ENCODE data around the gene ST6GAL1. TPM values are rescaled to one million over a fixed set of nuclear protein-coding genes. Genes with fewer than 3 reads are reported as not detected.
"Not testable (repeated sequence)": the region's sequence is repeated elsewhere in the genome, so short reads cannot be mapped to it uniquely, and the experiment has no call there.

Gene ST6GAL1
- total and polyA plus RNA-seq, 2 of the 8 experiments (the other 6 are each of a cell fraction or from before 2014, with no cell fraction given) = 62.8 to 80.9 TPM

GRCh38 chr3:186992096-186992495, 61.8 kb downstream of the ST6GAL1 start:
- H2BK20ac ChIP-seq (ENCODE audit: low read length); H3K23me2 ChIP-seq (ENCODE audit: low read depth, low read length); H3K9me3 ChIP-seq (ENCODE audit: insufficient read depth in 2 of 2, low read depth in 1 of 2, low read length in 1 of 2); H2BK12ac ChIP-seq (ENCODE audit: low read depth, low read length); H4K20me1 ChIP-seq (replicated peaks in 1 of 2; ENCODE audit: control insufficient read depth in 1 of 2, insufficient read depth in 2 of 2, low read length in 2 of 2); H3K4me3 ChIP-seq (ENCODE audit: extremely low read depth in 1 of 4, insufficient read depth in 2 of 4, low read depth in 3 of 4, low read length in 4 of 4); H2AK5ac ChIP-seq (ENCODE audit: low read depth, low read length); H3K18ac ChIP-seq (ENCODE audit: extremely low read depth, low read length); DNase-seq (ENCODE audit: low read depth in 1 of 2, low spot score in 2 of 2); H2BK5ac ChIP-seq (ENCODE audit: low read depth, low read length); H3K14ac ChIP-seq (ENCODE audit: insufficient read length); H4K8ac ChIP-seq (ENCODE audit: extremely low read depth, insufficient read depth, low read length); H2AFZ ChIP-seq (ENCODE audit: low read length); FAIRE-seq; H3K4me2 ChIP-seq (ENCODE audit: insufficient read depth in 1 of 2, low read depth in 2 of 2, low read length in 2 of 2); H4K91ac ChIP-seq (replicated peaks; ENCODE audit: insufficient read length, low read length); H4K5ac ChIP-seq (ENCODE audit: insufficient read length, low read depth, low read length); H3K9ac ChIP-seq (replicated peaks in 1 of 4; ENCODE audit: extremely low read depth in 1 of 4, low read depth in 3 of 4, low read length in 3 of 4); H3K56ac ChIP-seq (replicated peaks; ENCODE audit: insufficient read length, low read depth, low read length); H3K27ac ChIP-seq (ENCODE audit: low read depth, low read length); H2BK120ac ChIP-seq (replicated peaks; ENCODE audit: low read depth, low read length); H3K23ac ChIP-seq (ENCODE audit: insufficient read length); H3K4me1 ChIP-seq (replicated peaks in 1 of 4; ENCODE audit: control insufficient read depth in 3 of 4, insufficient read depth in 4 of 4, low read length in 3 of 4); H3K27me3 ChIP-seq (replicated peaks in 1 of 4; ENCODE audit: control insufficient read depth in 3 of 4, extremely low read depth in 1 of 4, insufficient read depth in 3 of 4, low read length in 3 of 4); H2BK15ac ChIP-seq (ENCODE audit: low read length); H3K4ac ChIP-seq (replicated peaks; ENCODE audit: insufficient read length, low read depth, low read length): not testable (repeated sequence)
- H3K79me2 ChIP-seq (ENCODE audit: control insufficient read depth in 1 of 2, insufficient read depth in 2 of 2, low read length in 2 of 2) = peaks cover 0 to 31% of the 10 kb centered on the region in 2 experiments; a peak in 2 of 4 replicates
- H3K79me1 ChIP-seq (ENCODE audit: low read depth, low read length) = peaks cover 15% of the 10 kb centered on the region
- peaks cover 0 to 22% (median 12%) of the 10 kb centered on the region in 4 experiments; a peak in 7 of 8 replicates for H3K36me3 ChIP-seq (ENCODE audit: control insufficient read depth in 2 of 4, insufficient read depth in 4 of 4, low read length in 3 of 4)
- ChIA-PET POLR2A (ENCODE audit: partially characterized antibody) (interaction anchor here (0.9 kb wide), 1 partner anchor 24 kb away, joined by 3 read pairs; no protein-coding TSS in a partner anchor), CTCF (ENCODE audit: partially characterized antibody) (interaction anchor here (1.1 to 2.0 kb wide), 3 partner anchors 10 to 136 kb away, joined by 3 to 5 read pairs (median 3); no protein-coding TSS in a partner anchor)
- 100% methylated on average over 1 of the region's 1 CpG; no CpG with 5 or more reads in 1 of the 2 experiments for WGBS, 2 experiments (ENCODE audit: extremely low coverage in 1 of 2, insufficient coverage in 1 of 2, insufficient read length in 1 of 2, insufficient replicate concordance in 2 of 2, low coverage in 1 of 2, low lambda C conversion rate in 2 of 2, missing lambda C conversion rate in 1 of 2)

Data from H1 (cell line).